NCI-H1417 (cell line): Measurements from ENCODE around the gene GPC3.

Experiments
- DNase-seq, 3 experiments: peaks; one replicate each; lab custom pipeline; 2025; lab: John Stamatoyannopoulos, UW

The GPC3 gene

DNA sequence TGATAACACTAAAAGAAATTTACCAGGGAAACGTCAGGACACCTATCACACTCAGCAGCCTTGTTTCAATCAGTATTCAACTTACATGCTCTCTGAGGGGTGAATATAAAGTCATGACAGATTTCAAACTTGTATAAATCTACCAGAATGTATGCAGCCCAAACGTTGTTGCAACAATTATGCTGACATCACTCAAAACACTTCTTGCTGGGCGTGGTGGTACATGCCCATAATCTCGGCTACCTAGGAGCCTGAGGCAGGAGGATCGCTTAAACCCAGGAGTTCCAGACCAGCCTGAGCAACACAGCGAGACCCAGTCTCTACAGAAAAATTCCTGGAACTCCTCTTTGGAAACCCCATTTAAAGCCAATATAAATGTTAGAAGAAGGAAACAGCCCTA is 303.5 kb downstream of the GPC3 start:
- no peak for DNase-seq

DNA sequence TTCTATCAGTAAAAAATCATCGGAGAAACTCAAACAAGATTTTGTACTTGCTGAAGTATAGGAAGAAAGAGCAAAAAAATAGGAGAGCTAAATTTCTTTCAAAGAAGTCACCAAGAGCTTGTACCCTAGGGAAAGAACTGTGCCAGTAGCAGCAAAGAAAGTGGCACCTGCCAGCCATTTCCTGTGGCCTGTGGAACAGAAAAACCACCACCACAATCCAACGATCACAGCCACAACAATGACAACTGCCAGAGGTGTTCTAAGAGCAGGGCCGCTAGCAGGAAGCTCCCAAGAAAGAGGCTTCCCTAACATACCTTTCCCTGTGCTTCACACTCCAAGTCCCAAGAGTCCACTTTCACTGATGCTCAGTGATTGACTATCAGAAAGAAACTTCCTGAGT is 304.0 kb downstream of the GPC3 start:
- DNase-seq: no peak

DNA sequence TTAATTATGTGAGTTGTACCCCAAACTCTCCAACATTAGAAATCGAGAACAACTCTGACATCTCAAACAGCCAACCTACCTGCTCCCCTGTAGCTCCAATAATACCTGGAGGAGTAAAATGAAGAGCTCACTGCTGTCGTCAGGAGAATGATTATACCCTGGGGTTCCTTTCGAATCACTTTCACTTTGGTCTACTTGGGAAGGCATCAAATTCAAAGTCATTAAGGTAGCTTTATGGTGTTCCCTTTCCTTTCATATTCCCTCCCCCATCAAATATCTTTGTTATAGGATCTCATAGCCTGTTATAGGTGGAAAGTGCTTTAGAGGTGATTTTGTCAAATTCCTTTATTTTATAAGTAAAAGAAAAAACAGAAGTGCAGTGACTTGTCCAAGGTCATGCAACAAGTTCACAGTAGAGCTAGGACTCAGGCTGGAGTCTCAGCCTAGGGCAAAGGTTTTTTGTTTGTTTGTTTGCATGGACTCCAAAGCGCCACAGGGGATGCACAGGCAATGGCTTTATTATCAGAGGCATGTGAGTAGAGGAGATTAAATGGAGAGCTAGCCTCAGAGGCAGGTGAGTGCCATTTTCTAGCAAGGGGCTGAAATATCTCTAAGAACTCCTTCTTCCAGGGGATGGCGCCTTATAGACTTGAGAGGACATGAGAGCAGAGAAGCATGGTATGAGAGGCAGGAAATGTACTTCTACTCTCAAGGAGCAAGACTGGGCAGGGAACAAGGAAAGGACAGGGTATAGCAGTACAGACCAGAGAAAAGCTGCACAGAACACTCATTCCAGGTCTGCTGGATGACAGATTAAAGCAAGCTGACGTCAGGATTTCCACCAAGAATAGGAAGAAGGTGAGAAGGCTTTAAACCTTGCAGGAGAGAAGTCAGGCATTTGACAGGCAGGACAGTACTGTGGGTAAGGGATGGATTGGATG is 308.0 kb downstream of the GPC3 start:
- peak in 2 of 3 experiments; percentile 14 to 50 for DNase-seq

DNA sequence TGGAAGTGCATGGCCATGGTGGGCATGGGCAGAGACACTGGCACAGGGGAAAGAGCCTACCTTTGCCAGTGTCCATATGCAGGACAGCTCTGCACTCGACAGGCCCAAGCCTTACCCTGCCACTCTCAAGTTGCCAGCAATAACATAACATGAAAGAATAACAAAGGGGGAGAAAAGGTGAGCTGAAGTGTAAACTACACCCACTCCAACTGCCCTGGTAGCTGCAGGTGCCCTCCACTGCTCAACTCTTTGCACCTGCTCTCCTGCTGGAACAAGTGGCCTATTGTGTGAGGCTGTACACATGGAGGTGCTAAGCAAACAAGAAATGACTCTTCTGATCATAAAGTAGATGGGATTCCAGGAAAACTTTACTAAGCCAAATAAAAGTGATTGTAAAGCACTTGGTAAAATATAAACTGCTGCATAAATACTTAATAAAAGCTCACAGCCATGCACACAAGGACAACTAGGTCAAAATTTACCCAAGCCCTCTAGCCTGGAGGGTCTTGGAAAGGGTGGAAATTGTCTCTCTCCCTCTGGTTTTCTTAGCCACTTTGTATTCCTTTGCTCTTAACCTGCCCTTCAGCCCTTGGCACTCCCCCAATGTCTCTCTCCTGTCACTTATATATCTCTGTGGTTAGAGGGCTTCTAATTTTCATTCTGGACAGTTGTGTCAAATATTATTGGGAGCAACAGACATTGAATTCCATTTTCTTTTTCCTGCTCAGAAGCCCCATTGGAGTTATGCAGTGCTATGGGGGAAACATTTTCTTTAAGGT is 308.9 kb downstream of the GPC3 start:
- DNase-seq: peak; percentile 59 to 86 (median 73)

DNA sequence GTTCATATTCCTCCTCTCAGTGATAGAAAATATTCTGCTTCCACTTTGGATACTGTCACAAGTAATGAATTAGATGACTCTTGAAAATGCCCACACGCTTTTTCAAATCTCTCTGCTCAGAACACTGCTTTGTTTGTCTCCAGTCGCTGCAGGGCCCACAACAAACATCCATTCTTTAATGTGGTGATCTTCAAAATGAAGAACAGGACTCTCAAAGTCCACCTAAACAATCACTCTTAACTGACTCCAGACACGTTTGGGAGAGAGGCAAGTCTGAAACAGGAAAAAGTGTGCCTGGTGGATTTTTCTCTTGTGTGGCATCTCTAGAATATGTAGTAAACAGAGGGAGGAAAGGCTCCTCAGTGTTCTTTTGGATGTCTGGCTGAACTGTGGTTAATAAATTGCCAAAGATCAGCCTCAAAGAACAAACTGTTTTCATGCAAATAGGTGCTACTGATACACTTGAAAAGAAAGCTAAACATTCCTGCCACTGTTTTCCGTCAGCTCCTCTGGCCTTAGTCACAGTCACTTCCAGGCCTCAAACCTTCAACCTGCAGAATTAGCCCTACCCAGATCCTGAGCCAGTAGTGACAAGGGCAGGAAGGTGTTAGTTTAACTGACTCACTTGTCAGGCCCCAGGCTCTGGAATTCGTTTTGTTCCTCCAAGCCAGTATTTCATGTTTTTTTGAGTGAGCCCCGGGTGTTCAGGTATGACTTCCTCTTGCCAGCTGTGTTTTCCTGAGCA is 310.5 kb downstream of the GPC3 start:
- DNase-seq: no peak

DNA sequence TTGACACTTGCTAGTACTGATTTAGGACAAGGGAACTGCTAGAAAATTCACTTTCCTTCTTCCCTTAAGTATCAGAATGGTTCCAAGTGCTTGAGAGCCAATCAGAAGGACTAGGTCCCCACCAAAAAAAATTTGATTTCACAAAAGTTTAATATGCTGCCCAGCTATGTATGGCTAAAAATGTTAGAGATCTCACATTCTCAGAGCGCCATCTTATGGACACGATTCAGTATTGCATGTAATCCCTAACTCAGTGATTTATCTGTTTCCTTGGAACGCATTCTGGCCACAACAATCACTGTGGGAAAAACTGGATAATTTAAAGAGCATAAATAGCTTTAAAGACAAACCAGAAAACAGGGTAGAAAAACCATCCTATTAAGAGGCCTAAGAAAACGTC is 315.0 kb downstream of the GPC3 start:
- peak in 2 of 3 experiments; percentile 47 to 69 for DNase-seq

DNA sequence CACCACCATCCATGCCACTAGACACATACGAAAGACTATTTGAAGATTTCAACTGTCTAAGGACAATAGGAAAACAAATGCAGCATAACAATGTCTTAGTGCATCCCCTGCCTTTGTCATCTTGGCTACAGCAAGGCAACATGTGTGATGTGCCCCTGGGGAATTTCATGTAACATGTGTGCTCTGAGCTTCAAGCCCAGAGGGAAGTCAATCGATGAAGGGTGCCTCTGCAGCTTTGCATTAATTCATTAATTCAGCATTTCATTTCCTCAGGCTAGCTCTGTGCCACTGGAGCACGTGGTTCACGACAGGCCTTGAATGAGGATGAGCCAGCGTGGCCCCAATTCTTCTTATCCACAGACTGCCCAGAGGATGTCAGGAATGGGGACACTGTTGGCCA is 316.2 kb downstream of the GPC3 start:
- no peak for DNase-seq

DNA sequence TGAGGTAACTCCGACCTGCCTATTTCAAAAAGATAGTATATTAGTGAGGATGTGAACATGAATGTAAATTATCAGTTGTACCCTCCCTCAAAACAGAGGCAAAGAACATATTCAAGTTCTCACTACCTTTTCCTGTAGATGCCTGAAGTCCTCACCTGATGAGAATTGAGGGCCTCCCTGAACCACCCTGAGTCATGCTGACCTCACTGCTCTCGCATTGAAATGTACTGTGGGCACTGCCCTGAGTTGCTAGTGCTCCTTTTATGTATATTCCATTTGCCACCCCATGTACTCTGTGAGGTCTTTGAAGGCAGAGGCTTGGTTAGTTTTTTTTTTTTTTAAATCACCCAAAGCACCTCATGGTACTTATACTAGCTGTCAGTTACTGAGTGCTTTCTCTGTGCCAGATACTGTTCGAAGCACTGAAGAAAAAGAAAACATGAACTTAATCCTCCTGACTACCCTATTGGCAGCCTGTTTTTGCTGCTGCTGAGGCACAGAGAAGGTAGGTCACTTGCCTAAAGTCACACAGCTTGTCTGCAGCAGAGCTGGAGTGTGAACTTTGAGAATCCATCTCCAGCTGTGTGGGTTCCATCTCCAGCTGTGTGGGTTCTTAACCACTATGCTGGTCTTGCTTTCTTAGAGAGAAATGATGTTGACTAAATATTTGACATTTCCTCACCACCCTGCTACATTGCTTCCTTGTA is 317.0 kb downstream of the GPC3 start:
- no peak for DNase-seq

DNA sequence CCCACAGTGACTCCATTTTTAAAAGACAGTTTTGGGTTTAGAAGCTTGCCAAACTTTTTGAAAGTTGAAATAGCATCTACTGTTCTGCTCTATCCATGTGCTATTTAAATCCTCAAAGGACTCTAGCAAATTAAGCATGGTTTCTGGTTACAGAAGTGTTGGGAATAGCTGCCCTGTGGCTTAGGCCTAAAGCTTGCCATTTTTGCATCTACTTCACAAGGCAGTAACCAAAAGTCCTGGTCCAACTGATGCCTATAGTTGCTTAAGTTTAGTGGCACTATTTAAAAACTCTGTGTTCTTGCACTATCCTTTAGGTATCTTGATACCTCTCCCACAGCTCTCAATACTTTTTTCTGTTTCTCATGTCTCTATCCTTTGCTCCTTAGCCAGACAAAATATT is 319.1 kb downstream of the GPC3 start:
- DNase-seq: no peak

DNA sequence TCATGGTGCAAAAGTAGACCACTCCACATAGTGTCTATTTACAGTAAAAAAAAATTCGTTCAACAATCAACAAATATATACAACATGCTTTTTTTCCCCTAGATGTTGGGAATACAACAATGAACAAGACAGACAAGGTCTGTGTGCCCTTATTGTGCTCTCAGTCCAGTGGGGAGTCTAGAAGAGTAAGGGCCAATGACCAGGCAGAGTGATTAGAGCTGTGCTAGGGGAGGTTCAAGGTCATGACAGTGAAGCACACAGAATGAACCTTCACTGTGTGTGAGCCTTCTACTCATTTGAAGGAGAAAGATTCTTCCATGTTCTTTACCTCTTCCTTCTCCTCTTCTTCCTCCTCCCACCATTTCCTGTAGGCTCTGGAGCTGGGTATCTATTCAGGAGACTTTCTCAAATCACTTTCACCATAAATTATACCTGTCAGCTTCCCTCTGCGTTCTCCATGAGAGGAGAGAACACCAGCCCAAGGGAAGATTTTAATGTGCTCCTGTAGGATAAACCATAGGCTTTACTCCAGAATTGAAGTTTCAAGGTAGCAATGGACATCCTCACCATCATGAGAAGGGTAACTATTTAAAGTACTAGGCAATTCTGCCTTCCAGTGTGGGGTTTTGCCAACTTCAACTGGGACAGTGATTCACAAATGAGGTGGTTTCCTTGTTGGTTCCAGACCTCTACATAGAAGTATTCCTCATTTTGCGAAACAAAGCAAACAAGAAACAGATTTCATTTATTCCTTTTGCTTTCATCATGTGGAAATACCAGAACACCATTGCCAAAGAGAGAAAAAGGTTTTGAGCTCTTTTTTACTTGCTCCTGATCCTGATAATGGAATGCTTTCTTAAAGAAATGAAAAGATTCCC is 323.2 kb downstream of the GPC3 start:
- no peak for DNase-seq

DNA sequence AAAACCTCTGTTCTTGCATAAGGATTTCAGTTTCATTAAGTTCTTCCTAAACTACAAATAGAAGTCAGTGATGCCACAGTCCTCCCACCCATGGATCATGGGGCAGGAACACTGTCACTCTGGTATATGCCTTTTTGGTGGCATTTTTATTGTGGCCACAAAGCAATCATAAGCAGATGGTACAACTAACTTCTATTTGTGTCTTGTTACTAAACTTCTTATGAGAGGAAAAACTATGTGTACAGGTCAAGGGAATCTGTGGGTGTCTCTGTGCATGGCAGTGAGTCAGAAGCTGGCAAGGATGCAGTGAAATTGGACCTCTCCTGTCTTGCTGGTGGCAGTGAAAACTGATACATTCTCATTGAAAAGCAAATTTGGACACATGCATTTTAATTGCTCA is 325.1 kb downstream of the GPC3 start:
- DNase-seq: no peak

DNA sequence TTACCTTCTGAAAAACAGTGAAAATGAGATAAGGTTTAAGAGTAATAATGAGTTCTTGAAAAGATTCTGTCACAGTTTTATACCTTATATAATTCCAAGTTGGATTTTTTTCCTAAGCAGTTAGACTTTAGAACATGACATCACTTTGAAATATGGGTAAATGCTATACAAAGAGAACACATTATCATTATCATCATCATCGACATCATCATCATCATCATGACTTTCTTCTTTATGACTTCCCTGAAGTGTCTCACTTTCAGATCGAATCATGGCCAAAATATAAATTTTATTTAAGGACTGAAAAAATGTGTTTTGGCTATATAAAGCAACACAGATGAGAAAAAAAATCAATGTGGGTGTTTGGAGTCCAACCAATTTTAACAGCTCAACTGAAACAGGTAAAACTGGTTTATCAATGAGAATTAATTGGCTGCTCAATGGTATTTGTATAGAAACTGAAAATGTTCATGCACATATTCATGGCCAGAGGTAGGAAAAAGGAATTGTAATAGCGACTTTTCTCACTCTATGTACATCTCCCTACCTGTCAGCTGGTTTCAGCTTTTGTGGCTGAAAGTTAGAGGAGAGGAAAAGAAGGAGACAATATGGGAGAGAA is 327.0 kb downstream of the GPC3 start:
- DNase-seq: no peak

DNA sequence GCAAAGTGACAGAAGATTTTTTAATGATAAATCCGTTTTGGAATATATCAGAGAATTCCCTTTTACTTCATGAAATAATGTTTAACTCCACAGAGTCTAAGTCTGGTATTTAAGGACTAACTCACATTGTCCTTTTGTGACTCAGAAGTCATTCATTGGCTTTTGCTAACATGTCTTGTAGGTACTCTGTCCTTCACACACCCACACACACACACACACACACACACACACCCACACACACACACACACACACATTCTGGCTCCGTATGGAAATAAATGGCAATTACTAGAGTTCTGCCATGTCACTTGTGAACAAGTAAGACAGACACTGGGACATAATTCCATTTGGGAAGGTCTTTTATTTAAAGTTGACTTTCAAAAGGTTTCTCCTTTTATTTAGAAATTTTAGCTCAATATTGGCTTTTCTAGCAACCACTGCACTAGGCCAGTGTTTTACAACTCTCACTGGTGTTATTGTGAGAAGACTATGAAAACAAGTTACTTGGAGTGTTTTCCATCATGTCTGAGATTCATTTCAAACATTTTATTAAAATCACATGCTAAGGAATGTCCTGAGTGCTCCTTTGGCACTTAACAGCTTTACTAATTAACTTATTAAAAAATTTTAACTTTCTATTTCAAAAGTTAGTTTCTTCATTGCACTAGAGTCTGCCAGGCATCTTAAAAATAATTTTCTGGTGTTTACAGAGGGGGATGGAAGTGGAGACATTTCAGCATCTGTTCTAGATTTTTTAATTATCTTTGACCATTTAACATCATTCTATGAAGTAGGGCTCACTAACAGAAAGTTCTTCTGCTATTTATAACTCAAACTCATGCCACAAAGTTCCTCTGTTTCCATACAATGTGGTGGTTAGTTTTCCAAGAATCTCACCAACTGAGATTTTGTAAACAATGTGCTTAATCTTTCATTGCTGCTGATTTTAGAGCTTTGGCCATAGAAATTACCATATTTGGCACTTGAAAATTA is 329.8 kb downstream of the GPC3 start:
- no peak for DNase-seq

DNA sequence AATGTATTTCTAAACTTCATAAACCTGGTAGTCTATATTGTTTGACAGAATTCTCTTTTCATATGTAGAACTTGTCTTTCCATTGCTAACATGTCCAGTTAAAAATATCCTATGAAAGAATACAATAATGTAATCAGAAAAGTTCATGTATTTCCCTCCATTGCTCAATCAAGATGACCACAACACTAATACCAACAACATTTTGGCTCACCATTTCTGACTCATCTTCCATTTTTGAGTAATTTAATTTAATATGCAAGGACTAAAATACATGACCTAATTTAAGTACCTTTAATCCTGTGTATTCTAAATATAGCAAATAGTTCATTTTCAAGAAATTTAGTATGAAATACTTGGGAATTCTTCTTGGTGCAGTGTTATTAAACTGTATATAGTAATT is 330.6 kb downstream of the GPC3 start:
- DNase-seq: no peak

DNA sequence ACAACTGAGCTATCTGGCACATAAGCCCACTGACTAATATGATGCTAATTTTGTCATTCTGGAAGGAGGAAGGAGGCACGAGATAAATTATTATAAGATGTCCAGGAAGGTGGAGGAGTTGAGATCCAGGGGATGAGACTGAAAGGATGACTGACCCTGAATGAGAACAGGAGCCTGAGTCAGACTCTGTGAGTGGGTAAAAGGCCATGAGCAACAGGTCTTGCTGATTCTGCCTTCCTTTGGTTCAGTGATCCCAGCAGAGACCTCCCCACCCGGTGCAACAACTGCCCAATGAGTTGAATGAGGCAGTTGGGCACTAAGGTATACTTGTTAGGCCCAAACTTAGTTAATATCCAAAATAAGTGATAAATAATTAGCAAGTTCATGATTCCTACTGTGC is 332.0 kb downstream of the GPC3 start:
- DNase-seq: no peak

DNA sequence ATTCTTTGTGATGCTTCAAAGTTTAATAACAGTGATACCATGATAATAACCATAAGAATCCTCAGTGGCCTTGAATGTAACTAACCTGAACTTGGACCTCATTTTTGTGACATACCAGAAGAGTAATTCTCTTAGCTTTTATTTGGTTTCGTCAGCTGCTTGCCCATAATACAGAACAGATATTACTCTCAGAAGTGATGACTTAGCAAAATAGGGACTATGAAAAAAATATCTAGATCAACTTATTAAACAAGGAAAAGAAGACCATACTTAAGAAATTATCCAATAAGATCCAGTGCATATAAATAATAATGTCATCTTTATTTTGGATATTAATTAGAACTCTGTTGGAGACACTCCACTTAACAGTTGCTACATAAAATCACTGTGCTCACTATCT is 333.2 kb downstream of the GPC3 start:
- no peak for DNase-seq

DNA sequence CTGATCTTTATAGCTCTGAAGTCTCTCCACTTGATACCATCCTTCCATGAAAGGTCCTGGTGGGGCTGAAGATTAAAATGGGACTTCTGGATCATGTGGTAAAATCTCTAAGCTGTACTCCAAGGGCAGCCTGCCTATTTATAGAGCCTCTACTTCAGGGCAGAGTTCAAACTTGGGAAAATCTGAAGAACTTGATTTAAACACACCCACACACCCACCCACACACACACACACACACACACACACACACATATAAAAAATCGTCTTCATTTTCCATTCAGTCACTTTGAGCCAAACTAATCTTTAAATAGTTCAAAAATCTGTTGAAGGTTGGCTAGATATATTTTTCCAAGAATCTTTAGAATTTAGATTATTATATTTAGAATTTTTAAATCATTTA is 335.2 kb downstream of the GPC3 start:
- no peak for DNase-seq

DNA sequence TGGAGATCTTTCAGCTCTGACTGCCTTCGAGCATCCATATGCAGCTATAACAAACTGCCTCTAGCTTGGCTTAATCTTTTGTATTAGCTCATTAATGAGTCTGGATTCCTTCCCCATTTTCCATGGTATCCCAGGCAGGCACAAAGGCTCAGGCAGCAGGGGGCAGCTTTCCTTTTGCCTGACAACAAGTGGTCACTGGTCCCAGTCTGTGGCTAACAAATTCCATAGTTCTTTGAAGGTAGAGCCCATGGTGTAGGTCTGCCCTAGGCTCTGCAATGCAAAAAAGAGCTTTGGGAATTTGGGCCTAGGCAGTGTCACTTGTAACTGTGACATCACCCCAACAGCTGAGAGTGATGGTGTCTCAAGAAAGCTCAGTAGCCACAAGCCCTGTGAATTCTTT is 335.7 kb downstream of the GPC3 start:
- DNase-seq: no peak

DNA sequence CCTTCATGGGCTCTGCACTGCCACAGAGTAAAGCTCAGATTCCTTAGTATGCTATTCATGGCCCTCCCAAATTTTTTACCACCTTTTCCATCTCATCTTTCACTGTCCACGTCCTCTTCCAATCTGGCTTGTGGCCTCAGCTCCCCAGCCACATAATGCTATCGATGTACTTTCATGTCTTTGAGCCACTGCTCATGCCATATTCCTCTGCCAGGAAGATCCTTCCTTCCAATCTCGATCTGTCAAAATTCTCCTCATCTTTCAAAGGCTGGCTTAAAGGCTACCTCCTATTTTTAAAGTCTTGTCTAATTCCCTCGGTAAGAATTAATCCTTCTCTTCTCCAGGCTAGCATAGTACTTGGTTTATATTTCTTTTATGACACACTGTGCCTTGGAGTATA is 336.8 kb downstream of the GPC3 start:
- no peak for DNase-seq
